GM18861 (cell line): Measurements from ENCODE around the gene MED27.

Experiments
- ATAC-seq: cut with Tn5 transposase; IDR thresholded peaks from one replicate; pipeline ENCODE4 v1.9.1; 2021; ENCODE audit not compliant: unreplicated experiment

MED27 gene

DNA sequence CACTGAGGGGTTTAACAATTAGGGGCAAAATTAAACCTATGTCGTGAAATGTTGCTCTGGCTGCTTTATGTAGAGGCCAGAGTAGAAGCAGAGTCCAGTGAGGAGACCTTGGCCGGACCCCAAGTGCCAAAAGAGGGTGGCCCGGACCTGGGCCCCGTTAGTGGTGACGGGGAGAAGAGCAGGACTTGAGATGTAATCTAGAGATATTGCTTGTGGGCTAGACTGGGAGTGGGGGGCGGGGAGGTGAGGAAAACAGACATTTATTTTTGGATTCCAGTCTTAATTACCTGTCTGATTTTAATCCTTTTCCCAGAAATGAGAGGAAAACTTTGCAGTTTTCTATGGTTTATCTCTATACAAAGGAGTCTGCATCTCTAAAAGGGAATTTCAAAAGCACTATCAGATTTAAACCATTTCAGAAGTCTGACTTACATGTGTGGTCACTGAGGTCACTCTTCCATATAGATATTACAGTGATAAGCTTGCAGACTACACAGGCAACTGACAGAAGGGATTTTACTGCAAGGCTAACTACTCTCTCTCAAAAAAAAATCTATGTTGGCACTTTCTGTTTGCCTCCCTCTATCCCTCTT lies 108.1 kb downstream of the MED27 start:
- ATAC-seq = no peak

DNA sequence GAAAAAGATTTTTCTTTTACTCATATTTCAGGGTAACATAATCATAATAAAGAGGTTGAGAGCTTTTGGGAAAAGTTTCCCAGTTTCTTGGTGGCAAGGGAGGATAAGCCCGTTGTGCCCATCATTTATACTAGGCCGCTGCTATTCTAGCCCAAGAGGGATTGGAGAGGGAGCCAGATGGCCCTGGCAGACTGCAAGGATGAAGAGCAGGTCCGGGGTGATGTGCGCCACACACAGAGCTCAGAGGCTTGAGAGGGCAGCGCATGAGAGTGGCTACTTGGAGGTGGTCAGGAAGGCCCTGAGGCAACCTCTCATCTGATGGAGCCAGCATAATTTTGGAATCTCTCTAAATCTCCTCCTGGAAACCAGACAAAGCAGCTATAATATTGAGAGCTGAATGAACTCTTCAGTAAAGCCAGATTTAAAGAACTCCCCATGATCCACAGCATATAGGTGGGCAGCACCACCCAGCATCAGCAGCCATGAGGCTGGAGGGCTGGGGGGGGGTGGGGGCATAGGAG lies 110.1 kb downstream of the MED27 start:
- ATAC-seq = no peak

GRCh38 chr9:131968632-131969031 lies 111.0 kb downstream of the MED27 start:
- no peak for ATAC-seq

DNA sequence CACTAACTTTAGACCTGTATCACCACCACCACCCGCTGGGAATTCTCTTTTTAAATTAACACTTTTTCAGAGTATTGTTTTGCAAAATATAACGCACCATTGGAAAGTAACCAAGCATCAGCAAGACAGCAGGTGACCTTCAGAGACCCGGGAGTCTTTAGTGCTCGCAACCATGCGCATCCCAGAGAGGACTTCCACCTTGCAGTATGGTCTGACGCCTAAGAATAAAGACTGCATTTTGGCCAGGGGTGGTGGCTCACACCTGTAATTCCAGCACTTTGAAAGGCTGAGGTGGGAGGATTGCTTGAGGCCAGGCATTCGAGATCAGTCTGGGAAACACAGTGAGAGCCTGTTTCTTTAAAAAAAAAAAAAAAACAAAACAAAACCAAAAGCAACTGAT lies 113.8 kb downstream of the MED27 start:
- ATAC-seq = no peak

DNA sequence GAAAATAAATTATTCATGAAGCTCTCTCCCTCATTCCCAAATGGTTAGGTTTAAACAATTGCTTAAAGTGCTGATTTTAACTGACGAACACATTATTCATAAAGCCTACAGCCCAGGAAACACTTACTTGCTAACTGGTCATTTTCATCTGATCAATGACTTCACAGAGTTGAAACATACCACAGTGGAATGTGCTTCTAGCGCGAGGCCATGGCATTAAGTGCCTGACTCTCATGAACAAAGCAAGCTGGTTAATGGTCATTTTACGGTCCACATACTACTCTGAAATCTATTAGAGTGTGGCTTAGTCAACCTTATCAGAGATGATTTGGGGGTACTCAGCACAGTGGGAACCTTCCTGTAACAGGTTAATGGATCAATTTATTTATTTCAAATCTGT lies 114.6 kb downstream of the MED27 start:
- ATAC-seq = no peak

GRCh38 chr9:131963072-131964030 lies 116.3 kb downstream of the MED27 start:
- ATAC-seq = no peak

GRCh38 chr9:131961496-131961880 lies 118.2 kb downstream of the MED27 start:
- no peak for ATAC-seq

DNA sequence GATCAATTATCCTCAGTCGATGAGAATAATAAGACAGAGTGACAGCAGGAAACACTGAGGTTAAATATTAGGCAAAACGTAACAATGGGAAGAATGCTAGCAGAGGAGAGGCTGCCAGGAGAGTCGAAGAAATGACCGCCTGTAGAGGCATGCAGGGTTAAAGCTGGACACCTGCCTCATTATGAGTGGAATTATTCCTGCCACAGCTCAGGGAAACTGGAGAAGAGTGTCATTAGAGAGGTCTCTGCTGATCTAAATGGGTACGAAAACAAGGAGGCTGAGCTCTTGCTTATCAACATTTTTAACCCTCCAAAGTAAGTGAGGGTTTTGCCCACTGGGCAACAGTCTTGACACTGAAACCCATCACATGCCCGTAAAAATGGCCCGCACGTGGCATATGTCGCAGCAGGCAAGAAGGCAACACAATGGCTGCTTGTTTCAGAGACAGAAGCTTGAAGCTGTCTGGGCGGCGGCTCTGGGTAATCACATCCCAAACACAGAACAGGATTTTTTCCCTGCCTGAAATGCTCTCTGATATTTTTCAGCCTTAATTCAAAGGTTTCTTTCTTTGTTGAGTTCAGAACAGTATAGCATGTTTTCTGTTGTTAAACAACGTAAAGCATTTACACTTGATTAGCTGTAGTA lies 118.7 kb downstream of the MED27 start:
- no peak for ATAC-seq

DNA sequence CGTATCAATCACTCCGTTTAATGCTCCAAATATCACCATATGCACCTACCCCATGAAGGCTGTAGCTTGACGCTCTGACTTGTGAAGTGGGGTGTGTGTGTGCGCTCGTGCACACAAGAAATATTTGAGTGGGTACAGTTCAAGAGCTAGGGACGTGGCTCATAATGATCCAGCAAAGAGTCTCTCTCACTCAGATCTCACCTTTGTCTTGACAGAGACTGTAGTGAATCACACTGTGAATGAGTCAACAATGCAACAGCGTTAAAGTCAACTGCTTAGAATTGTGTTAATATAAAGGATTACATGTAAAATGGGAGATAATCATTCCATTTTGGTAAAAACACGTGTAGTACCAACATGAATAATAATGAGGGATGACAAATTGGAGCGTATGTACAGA lies 119.4 kb downstream of the MED27 start:
- no peak for ATAC-seq

DNA sequence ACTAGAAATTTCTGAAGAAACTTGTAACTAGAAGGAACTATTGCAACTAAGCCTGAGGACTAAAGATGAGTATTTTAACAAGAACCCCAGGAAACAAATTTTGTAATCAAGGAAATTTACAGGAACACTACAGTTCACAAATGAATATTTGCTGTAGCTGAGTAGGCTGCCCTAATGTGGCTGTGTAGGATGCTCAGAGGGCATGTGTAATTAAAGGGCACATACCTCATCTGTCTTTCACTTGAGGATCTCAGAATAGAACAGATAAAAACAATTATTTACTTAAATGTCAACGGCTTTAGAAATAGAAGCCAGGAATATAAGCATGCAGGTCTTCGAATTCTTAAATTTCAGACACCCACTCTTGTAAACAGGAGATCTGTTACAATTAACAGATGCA lies 119.8 kb downstream of the MED27 start:
- ATAC-seq = no peak

DNA sequence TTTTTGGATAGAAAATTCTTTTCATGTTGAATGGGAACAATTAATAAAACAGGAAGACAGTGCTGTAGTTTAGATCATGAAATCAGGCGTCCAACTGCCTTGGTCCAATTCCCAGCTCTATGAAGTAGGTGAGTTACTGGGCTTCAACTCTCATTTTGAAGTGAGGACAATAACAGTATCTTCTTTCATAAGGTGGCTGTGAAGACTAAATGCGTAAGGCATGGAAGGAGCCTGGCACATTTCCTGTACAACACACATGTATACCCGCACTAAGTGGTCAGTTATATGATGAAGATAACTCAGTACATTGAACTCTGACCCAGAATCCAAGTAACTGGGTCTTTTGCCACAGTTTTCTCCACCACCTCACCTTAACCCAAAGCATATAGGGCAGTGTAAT lies 120.6 kb downstream of the MED27 start:
- no peak for ATAC-seq

- ATAC-seq = no peak
Measured at GRCh38 chr9:131954299-131954698, 125.4 kb downstream of the MED27 start.

DNA sequence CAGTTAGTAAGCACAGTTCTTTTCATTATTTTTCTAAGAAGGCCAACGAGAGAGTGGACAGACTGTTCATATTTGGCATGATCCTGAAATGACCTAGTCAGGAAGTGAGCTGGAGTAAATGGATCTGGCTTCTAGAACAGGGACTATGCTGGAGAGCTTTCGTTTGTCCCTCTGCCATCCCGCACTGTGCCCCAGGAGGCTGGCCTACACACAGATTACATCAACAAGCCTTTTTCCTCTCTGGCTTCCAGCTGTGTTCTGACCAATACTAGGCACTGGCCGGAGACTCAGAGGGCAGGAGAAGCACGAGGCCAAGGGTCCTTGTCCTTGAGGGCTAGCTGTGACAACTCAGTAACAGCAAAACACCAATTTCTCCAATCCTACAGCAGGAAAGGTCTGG lies 127.8 kb downstream of the MED27 start:
- ATAC-seq = no peak

GRCh38 chr9:131951155-131951554 lies 128.5 kb downstream of the MED27 start:
- no peak for ATAC-seq

GRCh38 chr9:131950487-131950886 lies 129.2 kb downstream of the MED27 start:
- no peak for ATAC-seq

DNA sequence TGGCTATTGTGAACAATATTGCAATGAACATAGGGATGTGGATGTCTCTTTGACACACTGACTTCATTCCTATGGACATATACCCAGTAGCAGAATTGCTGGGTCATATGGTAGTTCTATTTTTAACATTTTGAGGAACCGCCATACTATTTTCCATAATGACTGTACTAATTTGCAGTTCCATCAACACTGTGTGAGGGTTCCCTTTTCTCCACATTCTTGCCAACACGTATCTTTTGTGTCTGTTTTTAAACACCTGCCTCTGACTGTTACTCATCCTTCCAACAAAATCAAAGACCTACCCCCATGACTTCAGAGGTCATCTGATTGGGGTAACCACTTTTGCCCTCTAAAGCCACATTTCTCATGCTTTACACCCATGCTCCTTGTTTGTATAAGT lies 133.5 kb downstream of the MED27 start:
- no peak for ATAC-seq

DNA sequence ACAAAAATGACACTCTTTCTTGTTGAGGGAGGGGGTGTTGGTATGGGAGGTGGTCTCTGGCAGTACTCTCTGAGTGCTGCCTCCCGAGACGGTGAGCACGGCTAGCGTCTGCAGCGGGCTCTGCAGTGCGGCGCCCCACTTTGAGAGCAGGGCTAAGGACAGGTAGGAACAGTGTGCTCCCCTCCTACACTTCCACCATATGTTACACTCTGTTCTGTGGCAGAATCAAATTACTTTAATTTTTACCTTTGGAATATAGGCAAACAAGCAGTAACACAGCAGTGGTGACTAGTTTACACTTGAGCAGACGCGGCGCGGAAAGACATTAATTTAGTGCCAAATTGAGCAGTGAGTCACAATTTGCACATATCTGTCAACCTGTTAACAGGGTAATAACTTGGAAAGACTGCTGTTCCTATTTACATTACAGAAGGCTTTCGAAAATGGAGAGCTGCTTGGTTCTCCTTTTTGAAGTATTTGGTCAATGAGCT lies 136.3 kb downstream of the MED27 start:
- no peak for ATAC-seq

- no peak for ATAC-seq
Measured at GRCh38 chr9:131942146-131942720, 137.4 kb downstream of the MED27 start.

- no peak for ATAC-seq
Measured at GRCh38 chr9:131937451-131937850, 142.2 kb downstream of the MED27 start.

DNA sequence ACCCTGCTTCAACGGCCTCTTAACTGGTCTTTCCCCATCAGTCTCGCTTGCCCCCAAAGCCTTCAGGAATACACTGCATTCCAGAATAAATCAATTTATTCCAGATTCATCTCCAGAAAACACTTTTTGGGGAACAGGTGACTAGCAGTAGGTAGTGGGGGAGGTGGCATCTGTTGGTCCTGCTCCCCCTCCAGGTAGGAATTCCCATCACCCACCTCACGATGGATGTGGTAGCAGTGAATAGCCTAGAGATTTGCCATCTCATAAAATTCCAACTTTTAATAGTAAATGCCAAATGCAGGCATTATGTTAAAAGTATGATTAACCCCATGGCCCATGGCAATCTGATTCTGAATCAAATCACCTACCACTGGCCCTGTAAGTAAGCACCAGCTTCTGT lies 142.7 kb downstream of the MED27 start:
- ATAC-seq = no peak

- ATAC-seq = no peak
Measured at GRCh38 chr9:131934673-131935072, 145.0 kb downstream of the MED27 start.
